Measurements from ENCODE around the gene ALK.

The ALK gene

DNA sequence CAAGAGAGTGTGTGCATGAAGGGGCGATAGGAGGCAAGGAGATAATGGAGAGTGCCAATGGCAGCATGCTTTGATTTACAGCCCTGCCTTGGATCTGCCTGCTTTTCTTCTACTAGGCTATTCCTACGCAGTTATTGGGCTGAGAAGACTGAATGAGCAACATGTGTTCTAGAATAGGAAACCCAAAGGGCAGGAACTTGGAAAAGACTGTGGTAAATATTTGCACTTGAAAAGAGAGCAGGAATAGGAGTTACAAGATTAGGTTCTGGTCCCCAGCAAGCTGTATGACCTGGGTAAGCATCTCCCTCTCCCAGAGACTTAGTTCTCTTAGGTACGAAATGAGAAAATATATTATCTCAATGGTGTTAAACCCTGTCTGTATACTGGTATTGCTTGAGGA, 438.5 kb downstream of the ALK start:
- DNase-seq: no peak

GRCh38 chr2:29482348-29482747, 439.0 kb downstream of the ALK start:
- DNase-seq: no peak

DNA sequence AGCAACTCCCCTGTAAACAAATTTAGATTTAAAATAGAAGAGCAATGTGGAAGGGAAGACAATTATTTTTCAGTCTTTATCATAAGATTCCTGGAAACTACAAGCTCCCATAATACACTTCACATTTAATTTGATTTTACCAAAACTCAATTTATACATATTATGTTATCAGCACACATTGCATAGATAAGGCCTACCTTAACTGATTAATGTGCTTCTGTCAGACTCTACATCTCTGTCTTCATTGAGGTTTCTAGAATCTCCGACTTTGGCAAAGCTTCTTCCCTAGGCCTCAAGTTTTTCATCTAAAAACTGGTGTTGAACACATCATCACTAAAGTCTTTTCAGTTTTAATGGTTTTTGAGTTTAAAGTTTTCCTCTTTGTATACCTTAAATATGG, 440.1 kb downstream of the ALK start:
- no peak for DNase-seq

- peak; percentile 83 to 96 for DNase-seq
Measured at GRCh38 chr2:29480426-29480825, 441.0 kb downstream of the ALK start.

DNA sequence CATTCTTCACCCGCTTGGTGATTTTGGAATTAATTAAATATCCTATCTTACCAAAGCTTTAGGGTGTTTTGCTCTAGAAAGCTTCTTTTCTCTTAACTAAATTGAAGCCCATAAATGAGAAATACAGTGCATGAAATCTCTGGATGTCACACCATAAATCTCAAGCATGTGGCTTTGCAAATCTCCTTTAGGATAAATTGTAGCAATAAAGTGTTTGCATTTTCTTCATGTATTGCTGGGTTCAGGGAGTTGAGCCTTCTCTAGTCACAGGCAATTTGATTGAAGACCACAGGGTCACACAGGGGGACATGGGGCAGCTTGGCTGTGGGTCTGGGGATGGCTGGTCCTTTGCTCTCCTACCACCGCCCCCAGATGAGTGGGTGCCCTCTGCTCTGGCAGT, 442.0 kb downstream of the ALK start:
- DNase-seq: no peak

DNA sequence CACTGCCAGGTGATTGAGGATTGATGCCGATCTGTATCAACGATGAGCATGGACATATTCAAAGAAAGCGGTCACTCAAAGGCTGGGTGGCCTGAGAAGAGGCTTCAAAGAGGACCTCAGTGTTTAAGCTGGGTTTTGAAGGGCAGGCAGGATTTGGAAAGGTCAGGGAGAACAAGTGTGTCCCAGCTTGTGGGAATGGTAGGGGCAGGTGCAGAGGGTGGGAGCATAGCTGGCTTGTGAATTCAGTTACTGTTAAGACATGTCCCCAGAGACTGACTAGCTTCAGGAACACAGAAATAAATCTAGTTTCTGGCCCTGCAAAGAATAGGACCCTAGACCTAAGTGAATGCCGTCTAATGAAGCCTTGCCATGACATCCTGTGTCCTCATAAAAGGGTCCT, 442.7 kb downstream of the ALK start:
- DNase-seq: no peak

- no peak for DNase-seq
Measured at GRCh38 chr2:29477186-29477585, 444.2 kb downstream of the ALK start.

- no peak for DNase-seq
Measured at GRCh38 chr2:29475499-29475898, 445.9 kb downstream of the ALK start.

- no peak for DNase-seq
Measured at GRCh38 chr2:29469961-29470360, 451.4 kb downstream of the ALK start.

- DNase-seq: no peak
Measured at GRCh38 chr2:29469516-29469915, 451.9 kb downstream of the ALK start.

DNA sequence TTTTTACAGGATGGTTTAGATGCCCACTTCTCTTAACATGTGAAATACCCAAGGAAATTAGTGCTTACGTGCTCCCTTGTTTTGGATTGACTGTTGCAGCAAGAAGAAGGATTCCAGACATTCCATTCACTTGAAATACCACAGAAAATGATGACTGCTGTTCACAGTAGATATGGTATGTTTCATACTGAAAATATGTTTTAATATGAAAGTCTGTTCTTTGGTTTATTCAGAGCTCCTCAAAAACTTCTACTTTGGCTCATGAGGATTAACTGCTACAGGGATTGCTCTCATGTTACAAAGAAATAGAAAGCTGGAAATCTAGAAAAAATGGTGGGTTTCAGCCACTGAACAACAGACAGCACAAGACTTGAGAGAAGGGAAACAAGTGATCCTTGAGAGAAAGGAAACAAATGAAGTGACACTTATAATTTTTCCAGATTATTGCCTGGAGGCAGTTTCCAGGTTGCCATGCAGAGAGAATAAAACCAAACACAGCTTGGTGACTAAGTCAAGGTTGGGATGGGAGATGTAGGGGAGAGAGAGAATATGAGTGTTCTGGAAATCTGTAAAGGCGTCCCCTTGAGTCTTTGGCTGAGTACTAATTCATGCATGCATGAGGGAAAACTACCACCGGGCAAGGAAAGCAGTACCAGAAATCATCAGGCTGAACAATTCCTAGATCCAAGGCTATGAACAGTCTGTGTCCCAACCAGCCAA, 458.0 kb downstream of the ALK start:
- DNase-seq: no peak

GRCh38 chr2:29462293-29462692, 459.1 kb downstream of the ALK start:
- no peak for DNase-seq

GRCh38 chr2:29460190-29460589, 461.2 kb downstream of the ALK start:
- DNase-seq: no peak

DNA sequence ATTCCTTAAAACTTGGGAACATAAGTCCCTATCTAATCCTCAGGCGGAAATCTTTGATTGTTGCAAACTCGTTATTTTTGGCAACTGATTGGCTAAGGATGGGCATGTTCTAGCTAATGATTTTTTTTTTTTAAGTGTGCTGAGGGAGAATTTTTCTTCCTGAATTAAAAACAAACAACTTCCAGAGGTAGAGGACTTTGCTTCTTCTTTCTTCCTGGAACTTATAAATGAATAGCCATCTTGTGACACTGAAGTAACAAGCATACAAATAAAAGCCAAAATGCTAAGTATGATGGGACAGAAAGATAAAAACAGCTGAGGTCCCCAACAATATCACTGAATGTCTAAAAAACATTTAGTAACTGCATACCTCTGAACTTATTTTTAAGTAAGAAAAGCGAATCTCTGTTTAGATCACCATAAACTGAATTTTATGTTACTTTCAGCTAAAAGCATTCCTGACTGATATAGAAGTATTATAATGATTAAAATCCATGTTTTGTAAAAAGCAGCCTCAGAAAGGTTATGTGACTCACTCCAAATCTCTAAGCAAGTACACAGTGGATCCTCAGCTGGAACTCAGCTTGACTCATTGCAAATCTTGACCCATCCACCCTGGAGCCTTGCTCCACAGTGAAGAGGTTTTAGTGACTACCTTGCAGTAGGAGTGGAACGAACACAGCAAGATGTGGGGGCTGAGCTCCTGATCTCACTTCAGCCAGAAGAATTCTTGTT, 461.8 kb downstream of the ALK start:
- no peak for DNase-seq

DNA sequence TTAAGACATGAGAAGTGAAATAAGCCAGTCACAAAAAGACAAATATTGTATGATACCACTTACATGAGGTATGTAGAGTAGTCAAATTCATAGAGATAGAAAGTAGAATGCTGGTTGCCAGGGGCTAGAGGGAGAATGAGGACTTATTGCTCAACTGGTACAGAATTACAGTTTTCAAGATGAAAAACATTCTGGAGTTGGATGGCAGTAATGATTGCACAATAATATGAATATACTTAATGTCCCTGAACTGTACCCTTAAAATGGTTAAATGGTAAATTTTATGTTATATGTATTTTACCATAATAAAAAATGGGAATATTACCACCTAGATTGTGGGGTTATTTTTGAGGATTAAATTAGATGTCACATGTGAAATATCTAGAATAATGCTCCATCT, 465.0 kb downstream of the ALK start:
- no peak for DNase-seq

- peak; percentile 60 to 83 for DNase-seq
Measured at GRCh38 chr2:29455200-29455860, 466.1 kb downstream of the ALK start.

DNA sequence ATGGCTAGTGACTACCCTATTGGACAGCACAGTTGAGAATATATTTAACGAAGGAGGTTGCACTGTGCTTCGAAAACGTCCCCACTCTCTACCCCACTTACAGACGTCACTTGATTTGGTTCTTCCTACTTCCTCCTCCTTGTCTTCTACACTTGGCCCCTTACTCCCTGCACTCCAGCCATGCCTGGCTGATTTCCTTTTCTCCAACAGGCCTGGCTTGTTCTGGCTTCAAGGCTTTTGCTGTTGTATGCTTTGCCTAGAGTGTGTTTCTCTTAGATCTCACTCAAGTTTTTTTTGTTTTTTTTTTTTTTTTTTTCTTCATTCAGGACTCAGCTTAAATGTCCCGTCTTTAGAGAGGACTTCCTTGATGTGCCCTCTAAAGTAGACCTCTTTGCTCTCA, 469.4 kb downstream of the ALK start:
- DNase-seq: no peak

DNA sequence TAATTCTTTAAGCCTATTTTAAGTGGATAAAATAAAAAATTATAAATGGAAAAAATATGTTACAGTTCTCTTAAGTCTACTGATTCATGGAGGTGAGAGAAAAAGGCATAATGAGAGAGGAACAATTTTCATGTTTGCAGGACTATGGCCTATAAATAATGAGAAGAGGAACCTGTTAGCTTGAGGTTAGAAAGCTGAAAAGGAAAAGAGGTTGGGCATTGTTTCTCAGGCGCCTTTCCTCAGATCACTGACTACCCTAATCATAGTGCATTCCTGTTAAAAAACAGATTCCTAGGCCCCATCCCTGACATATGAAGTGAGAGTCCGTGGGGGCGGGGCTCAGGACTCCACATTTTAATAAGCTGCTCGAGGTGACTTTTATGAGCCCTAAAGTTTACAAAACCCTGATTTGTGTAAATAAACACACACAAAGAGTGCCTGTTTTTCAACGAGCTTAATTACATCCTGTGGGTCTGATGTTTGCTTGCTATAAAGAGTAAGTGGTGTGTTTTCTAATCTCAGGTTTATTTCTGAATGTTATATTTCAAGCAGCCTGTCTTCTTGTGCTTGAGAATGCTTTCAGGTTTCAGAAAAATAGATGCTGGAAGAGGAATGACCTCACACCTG, 470.7 kb downstream of the ALK start:
- DNase-seq: no peak

DNA sequence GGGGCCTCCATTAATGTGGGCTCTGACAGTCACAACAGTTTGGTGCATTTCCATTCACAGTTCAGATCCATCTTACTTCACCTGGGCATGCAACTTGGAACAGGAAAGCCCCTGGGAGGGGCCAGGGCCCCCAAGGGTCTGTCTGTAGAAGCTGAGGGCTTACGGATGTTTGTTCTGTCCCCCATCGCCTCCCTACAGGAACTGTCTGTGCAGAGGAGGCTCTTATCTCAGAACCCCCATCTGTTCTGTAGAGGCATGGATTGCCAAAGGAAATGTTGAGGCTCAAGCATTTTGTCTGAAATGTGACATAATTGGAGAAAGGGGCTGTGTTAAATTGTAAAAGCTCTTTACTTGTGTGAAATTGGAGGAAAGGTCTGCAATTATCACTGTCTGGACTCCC, 471.9 kb downstream of the ALK start:
- DNase-seq: no peak

DNA sequence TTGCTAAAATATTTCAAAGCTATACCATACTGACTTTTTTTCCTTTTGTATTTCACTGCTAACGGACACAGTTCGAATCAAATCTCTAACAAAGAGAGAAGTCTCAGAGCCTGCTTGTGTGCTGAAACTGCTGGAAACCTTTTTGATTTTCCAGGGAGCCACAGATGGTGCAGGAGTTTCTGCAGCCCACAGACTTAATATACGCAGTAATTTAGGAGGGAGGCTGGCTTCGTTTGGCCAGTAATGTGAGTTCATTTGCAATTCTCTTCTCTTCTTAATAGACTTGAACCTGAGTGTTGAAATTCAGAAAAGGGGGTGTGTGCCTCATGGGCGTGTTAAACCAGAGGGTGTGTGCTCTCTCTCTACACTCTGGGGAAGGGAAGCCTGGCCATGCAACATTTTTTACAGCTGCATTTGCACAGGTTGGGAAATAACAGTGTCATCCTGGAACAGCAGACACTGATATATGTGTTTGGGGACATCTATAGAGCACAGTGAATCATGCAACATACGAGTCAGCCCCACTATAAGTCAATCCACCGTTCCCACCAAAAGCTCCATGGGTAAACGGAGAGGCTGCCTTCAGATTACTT, 473.2 kb downstream of the ALK start:
- DNase-seq: peak; percentile 5 to 58

GRCh38 chr2:29447513-29447912, 473.9 kb downstream of the ALK start:
- no peak for DNase-seq

GRCh38 chr2:29446847-29447246, 474.5 kb downstream of the ALK start:
- DNase-seq: no peak

GRCh38 chr2:29444150-29444549, 477.2 kb downstream of the ALK start:
- DNase-seq: no peak
